ENCODE measurements around the gene MTAP. TPM values are rescaled to one million over a fixed set of nuclear protein-coding genes. Genes with fewer than 3 reads are reported as not detected.

Gene MTAP
- total RNA-seq, 4 donors from 2014 or later: 23.2 to 31.4 (median 29.1) TPM

GRCh38 chr9:21919377-21920362 is 117.2 kb downstream of the MTAP start:
- no peak for ATAC-seq
- TF ChIP-seq POLR2AphosphoS5 (IDR thresholded peaks at IDR 0.05): no peak
- no peak for TF ChIP-seq POLR2A (IDR thresholded peaks at IDR 0.05)
- TF ChIP-seq EP300 (IDR thresholded peaks at IDR 0.05): no peak
- no peak for TF ChIP-seq CTCF (IDR thresholded peaks at IDR 0.05)
- Histone ChIP-seq H3K4me1 (no peaks in the 10 kb centered on the region), H3K4me3 (no peak overlapping the region), H3K27me3 (no peaks in the 10 kb centered on the region), H3K9me3 (peaks cover 0 to 6% (median 0%) of the 10 kb centered on the region in 3 donors), H3K27ac (no peak overlapping the region), H3K36me3 (no peaks in the 10 kb centered on the region)
- 8 to 18% methylated on average over 4 of the region's 4 CpGs for WGBS, 2 donors (ENCODE audit: low coverage in 1 of 2)

GRCh38 chr9:21923694-21924093 is 121.3 kb downstream of the MTAP start:
- no peaks in the 10 kb centered on the region for H3K36me3 ChIP-seq
- ATAC-seq: no peak
- no peaks in the 10 kb centered on the region for H3K27me3 ChIP-seq
- H3K27ac ChIP-seq: no peak overlapping the region
- H3K4me1 ChIP-seq: no peaks in the 10 kb centered on the region
- no peak overlapping the region for H3K4me3 ChIP-seq
- 70% methylated on average over 1 of the region's 1 CpG; no CpG with 5 or more reads in 1 of the 2 donors for WGBS, 2 donors (ENCODE audit: low coverage in 1 of 2)
- no peaks in the 10 kb centered on the region for H3K9me3 ChIP-seq
- TF ChIP-seq POLR2AphosphoS5 (IDR thresholded peaks at IDR 0.05) (no peak), CTCF (IDR thresholded peaks at IDR 0.05) (no peak), EP300 (IDR thresholded peaks at IDR 0.05) (no peak), POLR2A (IDR thresholded peaks at IDR 0.05) (no peak)

GRCh38 chr9:21927752-21928151 is 125.3 kb downstream of the MTAP start:
- H3K4me3 ChIP-seq: no peak overlapping the region
- H3K27ac ChIP-seq: no peak overlapping the region
- no peaks in the 10 kb centered on the region for H3K4me1 ChIP-seq
- ATAC-seq: no peak
- H3K27me3 ChIP-seq: no peaks in the 10 kb centered on the region
- peaks cover 0 to 26% of the 10 kb centered on the region in 2 donors for H3K36me3 ChIP-seq
- H3K9me3 ChIP-seq: no peaks in the 10 kb centered on the region
- TF ChIP-seq POLR2AphosphoS5 (IDR thresholded peaks at IDR 0.05) (no peak), EP300 (IDR thresholded peaks at IDR 0.05) (no peak), CTCF (IDR thresholded peaks at IDR 0.05) (no peak), POLR2A (IDR thresholded peaks at IDR 0.05) (no peak)

- Histone ChIP-seq H3K4me1 (no peaks in the 10 kb centered on the region), H3K27me3 (no peaks in the 10 kb centered on the region), H3K4me3 (no peak overlapping the region), H3K27ac (no peak overlapping the region), H3K9me3 (no peaks in the 10 kb centered on the region), H3K36me3 (peaks cover 0 to 32% of the 10 kb centered on the region in 2 donors)
- TF ChIP-seq CTCF (IDR thresholded peaks at IDR 0.05) (no peak), POLR2A (IDR thresholded peaks at IDR 0.05) (no peak), POLR2AphosphoS5 (IDR thresholded peaks at IDR 0.05) (no peak), EP300 (IDR thresholded peaks at IDR 0.05) (no peak)
- 73 to 100% methylated on average over 1 of the region's 1 CpG for WGBS, 2 donors (ENCODE audit: low coverage in 1 of 2)
- ATAC-seq: no peak
Observed at GRCh38 chr9:21931428-21931827, 129.0 kb downstream of the MTAP start.

GRCh38 chr9:21933281-21933680 is 130.8 kb downstream of the MTAP start:
- Histone ChIP-seq H3K36me3 (peaks cover 0 to 32% of the 10 kb centered on the region in 2 donors), H3K4me3 (no peak overlapping the region), H3K27me3 (no peaks in the 10 kb centered on the region), H3K27ac (no peak overlapping the region), H3K4me1 (no peaks in the 10 kb centered on the region), H3K9me3 (no peaks in the 10 kb centered on the region)
- TF ChIP-seq POLR2A (IDR thresholded peaks at IDR 0.05) (no peak), CTCF (IDR thresholded peaks at IDR 0.05) (no peak), POLR2AphosphoS5 (IDR thresholded peaks at IDR 0.05) (no peak), EP300 (IDR thresholded peaks at IDR 0.05) (no peak)
- no peak for ATAC-seq
